ENCODE results near the gene PDZD7. TPM values are rescaled to one million over a fixed set of nuclear protein-coding genes. Genes with fewer than 3 reads are reported as not detected.
A peak's percentile ranks its signal among the peaks of the same experiment; 100 is the strongest.

The PDZD7 gene
- polyA plus RNA-seq, 1 of the 3 experiments (the other 2 are of a cell fraction), result 1.9 TPM

GRCh38 chr10:101052285-101052684 is 21.4 kb upstream of the PDZD7 start (continued):
- TF ChIP-seq MXI1 (IDR thresholded peaks at IDR 0.05; ENCODE audit: low read depth, low read length) (no peak), MEF2A (IDR thresholded peaks at IDR 0.05; ENCODE audit: borderline replicate concordance, low read depth) (no peak), POLR2AphosphoS5 (IDR thresholded peaks at IDR 0.05; ENCODE audit: low read depth, low read length) (no peak), GATA2 (CRISPR knock-in tag; IDR thresholded peaks at IDR 0.05) (no peak), NFIC (IDR thresholded peaks at IDR 0.05; ENCODE audit: borderline replicate concordance) (peak; percentile 63), JUND (IDR thresholded peaks at IDR 0.05) (peak; percentile 69), CTCF (IDR thresholded peaks at IDR 0.05) (no peak), YY1 (IDR thresholded peaks at IDR 0.05; ENCODE audit: low read depth) (no peak), RCOR1 (IDR thresholded peaks at IDR 0.05; ENCODE audit: low read length) (no peak)

GRCh38 chr10:101050208-101051069 is 19.5 kb upstream of the PDZD7 start:
- 54% methylated on average over 25 of the region's 42 CpGs for WGBS (ENCODE audit: low lambda C conversion rate)
- H3K4me3 ChIP-seq (ENCODE audit: low read depth in 2 of 2, low read length in 1 of 2), result peak overlapping the region; percentile 32 to 33; a peak in 3 of 4 replicates
- no peaks in the 10 kb centered on the region for H3K9me3 ChIP-seq
- no peaks in the 10 kb centered on the region for H4K20me1 ChIP-seq (ENCODE audit: insufficient read depth)
- peaks cover 11% of the 10 kb centered on the region for H3F3A ChIP-seq (replicated peaks; ENCODE audit: insufficient read depth)
- CTCF ChIA-PET, result interaction anchor here (0.5 to 7.5 kb wide), 32 partner anchors 8 to 443 kb away, joined by 3 to 70 read pairs (median 4); partner anchors contain the start of genes KAZALD1, LZTS2, PDZD7 and SFXN3
- no peaks in the 10 kb centered on the region for H3K36me3 ChIP-seq (replicated peaks in 1 of 2; ENCODE audit: control insufficient read depth in 1 of 2, insufficient read depth in 2 of 2, low read length in 1 of 2)
- no peaks in the 10 kb centered on the region for H3K9me2 ChIP-seq
- no peak overlapping the region for H2AFZ ChIP-seq (ENCODE audit: low read depth)
- POLR2A ChIA-PET, result interaction anchor here (0.6 to 1.8 kb wide), 2 partner anchors 7 to 971 kb away, joined by 4 to 8 read pairs; no protein-coding TSS in a partner anchor
- H3K79me2 ChIP-seq (ENCODE audit: insufficient read depth), result peaks cover 25% of the 10 kb centered on the region
- peak overlapping the region; percentile 51; the same call in 1 of the 2 replicates for H3K4me2 ChIP-seq
- H3K4me1 ChIP-seq (ENCODE audit: control insufficient read depth in 1 of 2, insufficient read depth in 2 of 2, low read depth in 1 of 2, low read length in 1 of 2), result peaks cover 4 to 5% of the 10 kb centered on the region in 2 experiments; a peak in 1 of 4 replicates
- no peak overlapping the region for H3K9ac ChIP-seq
- no peaks in the 10 kb centered on the region for H3K27me3 ChIP-seq (ENCODE audit: insufficient read depth)
- peak; percentile 87 for DNase-seq
- no peak for TF ChIP-seq YY1 (IDR thresholded peaks at IDR 0.05; ENCODE audit: low read depth)
- TF ChIP-seq SMC3 (IDR thresholded peaks at IDR 0.05; ENCODE audit: low read depth, low read length), result peak; percentile 35
- TF ChIP-seq RAD21 (IDR thresholded peaks at IDR 0.05; ENCODE audit: low read length), result peak; percentile 42
- peak; percentile 75 for TF ChIP-seq CTCF (IDR thresholded peaks at IDR 0.05)
- no peak overlapping the region for H3K27ac ChIP-seq (ENCODE audit: low read depth in 2 of 2, low read length in 1 of 2)
